Neural cell (in vitro differentiated cells): ENCODE data around the gene RASAL1.

ENCODE experiments used
- EP300 ChIP-seq: fragments of 450-650 bp; conservative IDR thresholded peaks from 2 replicates; pipeline ENCODE4 v1.6.1; 2014; ENCODE audit warnings: antibody characterized with exemption, mild to moderate bottlenecking, moderate library complexity; ENCODE audit not compliant: poor library complexity, severe bottlenecking
- EZH2 ChIP-seq: fragments of 200-600, 300-800 bp; shearing (Covaris generic), sonication (generic); IDR thresholded peaks from 2 replicates; pipeline ENCODE4 v1.6.1; 2014; ENCODE audit warnings: antibody characterized with exemption, low read length, borderline replicate concordance, mild to moderate bottlenecking; ENCODE audit not compliant: insufficient read depth, poor library complexity, severe bottlenecking
- MXI1 ChIP-seq: fragments of 450-650 bp; conservative IDR thresholded peaks from 2 replicates; pipeline ENCODE4 v1.6.1; 2014; ENCODE audit warnings: antibody characterized with exemption, mild to moderate bottlenecking; ENCODE audit not compliant: poor library complexity, severe bottlenecking
- POLR2AphosphoS5 ChIP-seq: IDR thresholded peaks from 2 replicates; pipeline ENCODE4 v1.6.1; 2012
- RAD21 ChIP-seq: fragments of 450-650 bp; conservative IDR thresholded peaks from 2 replicates; pipeline ENCODE4 v1.6.1; 2014; ENCODE audit warnings: antibody characterized with exemption, mild to moderate bottlenecking, moderate library complexity
- REST ChIP-seq: IDR thresholded peaks from 2 replicates; pipeline ENCODE4 v1.6.1; 2012; ENCODE audit warnings: borderline replicate concordance
- TAF1 ChIP-seq: IDR thresholded peaks from 2 replicates; pipeline ENCODE4 v1.6.1; 2012; ENCODE audit warnings: low read depth
- TF ChIP-seq, protein P1 (sequence below): fragments of 450-650 bp; IDR thresholded peaks from 2 replicates; pipeline ENCODE4 v1.5.1; 2014; ENCODE audit warnings: antibody characterized with exemption, mild to moderate bottlenecking, moderate library complexity; ENCODE audit not compliant: poor library complexity, severe bottlenecking

DNA sequence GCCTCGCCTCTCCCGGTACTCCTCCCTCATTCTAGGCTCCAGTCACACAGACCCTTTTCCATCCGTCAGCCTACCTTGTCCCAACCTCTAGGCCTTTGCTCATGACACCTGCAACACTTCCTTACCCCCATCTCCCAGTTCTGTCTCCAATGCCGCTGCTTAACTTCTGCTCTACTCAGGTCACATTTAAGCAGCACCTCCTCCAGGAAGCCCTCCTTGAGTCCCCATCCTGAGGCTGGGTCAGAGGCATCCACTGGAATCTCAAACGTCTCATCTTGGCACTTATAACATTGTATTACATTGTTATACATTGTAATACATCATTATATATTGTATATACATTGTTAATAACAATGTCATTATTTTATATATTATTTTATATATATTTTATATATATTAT is 32.8 kb downstream of the RASAL1 start:
- TF ChIP-seq, protein P1, sequence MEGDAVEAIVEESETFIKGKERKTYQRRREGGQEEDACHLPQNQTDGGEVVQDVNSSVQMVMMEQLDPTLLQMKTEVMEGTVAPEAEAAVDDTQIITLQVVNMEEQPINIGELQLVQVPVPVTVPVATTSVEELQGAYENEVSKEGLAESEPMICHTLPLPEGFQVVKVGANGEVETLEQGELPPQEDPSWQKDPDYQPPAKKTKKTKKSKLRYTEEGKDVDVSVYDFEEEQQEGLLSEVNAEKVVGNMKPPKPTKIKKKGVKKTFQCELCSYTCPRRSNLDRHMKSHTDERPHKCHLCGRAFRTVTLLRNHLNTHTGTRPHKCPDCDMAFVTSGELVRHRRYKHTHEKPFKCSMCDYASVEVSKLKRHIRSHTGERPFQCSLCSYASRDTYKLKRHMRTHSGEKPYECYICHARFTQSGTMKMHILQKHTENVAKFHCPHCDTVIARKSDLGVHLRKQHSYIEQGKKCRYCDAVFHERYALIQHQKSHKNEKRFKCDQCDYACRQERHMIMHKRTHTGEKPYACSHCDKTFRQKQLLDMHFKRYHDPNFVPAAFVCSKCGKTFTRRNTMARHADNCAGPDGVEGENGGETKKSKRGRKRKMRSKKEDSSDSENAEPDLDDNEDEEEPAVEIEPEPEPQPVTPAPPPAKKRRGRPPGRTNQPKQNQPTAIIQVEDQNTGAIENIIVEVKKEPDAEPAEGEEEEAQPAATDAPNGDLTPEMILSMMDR = no peak
- no peak for TF ChIP-seq MXI1
- no peak for TF ChIP-seq TAF1
- TF ChIP-seq RAD21 = no peak
- no peak for TF ChIP-seq EZH2
- TF ChIP-seq POLR2AphosphoS5 = no peak
- TF ChIP-seq EP300 = no peak
- TF ChIP-seq REST = no peak
